Measurements from ENCODE around the gene CYB5R3. TPM values are rescaled to one million over a fixed set of nuclear protein-coding genes. Genes with fewer than 3 reads are reported as not detected.
A peak's percentile ranks its signal among the peaks of the same experiment; 100 is the strongest.

The CYB5R3 gene
- total and polyA plus RNA-seq, 2 experiments from 2014 or later = 378 to 907 TPM

DNA sequence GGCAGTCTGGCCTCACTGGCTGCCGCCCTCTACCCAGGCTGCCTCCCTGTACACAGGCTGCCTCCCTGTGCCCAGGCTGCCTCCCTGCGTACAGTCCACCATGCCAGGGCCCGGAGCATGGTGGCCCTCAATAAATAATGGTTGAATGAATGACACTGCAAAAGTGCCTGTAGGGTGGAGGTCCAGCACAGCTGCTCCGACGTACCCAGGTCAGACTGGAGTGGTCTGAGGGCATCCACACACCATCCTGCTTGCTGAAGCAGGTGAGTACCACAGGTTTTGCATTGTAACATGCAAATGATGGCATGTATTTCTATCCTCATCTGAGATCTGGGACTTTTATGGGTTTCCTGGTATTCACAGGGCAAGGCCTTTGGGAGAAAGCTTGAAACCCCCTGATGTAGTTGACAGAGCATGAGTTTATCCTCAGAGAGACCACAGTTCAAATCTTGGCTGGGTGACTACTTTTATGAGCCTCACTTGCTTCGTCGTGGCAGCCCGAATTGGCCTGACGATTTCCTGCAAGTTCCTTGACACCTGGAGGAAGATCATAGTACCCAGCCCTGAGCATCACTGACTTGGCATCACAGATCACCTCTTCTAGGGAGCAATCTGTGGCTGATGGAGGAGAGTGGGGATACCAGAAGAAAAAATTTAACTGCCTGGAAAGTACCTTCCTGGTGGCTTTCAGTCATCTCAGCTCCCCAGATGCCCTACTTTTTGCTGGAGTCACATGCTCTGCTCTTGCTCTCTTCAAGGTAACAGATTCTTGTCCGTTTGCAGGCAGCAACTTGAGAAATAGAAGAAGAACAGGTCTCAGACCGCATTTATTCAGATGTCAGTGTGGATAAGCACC is 16.0 kb upstream of the CYB5R3 start:
- Histone ChIP-seq H4K20me1 (ENCODE audit: insufficient read depth) (no peaks in the 10 kb centered on the region), H3K4me2 (ENCODE audit: unreplicated experiment) (no peak overlapping the region), H3K27ac (no peak overlapping the region), H3K9ac (no peak overlapping the region), H3K4me3 (no peak overlapping the region), H3K79me2 (ENCODE audit: insufficient read depth) (no peaks in the 10 kb centered on the region), H3F3A (ENCODE audit: insufficient read depth) (no peaks in the 10 kb centered on the region), H3K9me3 (ENCODE audit: low read depth) (no peaks in the 10 kb centered on the region), H3K36me3 (ENCODE audit: low read depth) (no peaks in the 10 kb centered on the region), H3K9me2 (ENCODE audit: insufficient read depth) (no peaks in the 10 kb centered on the region), H2AFZ (no peak overlapping the region), H3K27me3 (replicated peaks; ENCODE audit: insufficient read depth) (no peaks in the 10 kb centered on the region), H3K4me1 (ENCODE audit: insufficient read depth) (no peaks in the 10 kb centered on the region)
- no peak for TF ChIP-seq EZH2phosphoT487 (IDR thresholded peaks at IDR 0.05; ENCODE audit: insufficient read depth, low read depth)
- TF ChIP-seq EZH2 (IDR thresholded peaks at IDR 0.05; ENCODE audit: insufficient read depth, poor library complexity, severe bottlenecking) = no peak
- no peak for DNase-seq
- WGBS, 2 experiments (ENCODE audit: low coverage in 1 of 2, low lambda C conversion rate in 2 of 2, missing lambda C conversion rate in 2 of 2) = 80 to 84% methylated on average over 11 of the region's 11 CpGs
- in situ Hi-C loops (cut with MboI) = no loop called here

DNA sequence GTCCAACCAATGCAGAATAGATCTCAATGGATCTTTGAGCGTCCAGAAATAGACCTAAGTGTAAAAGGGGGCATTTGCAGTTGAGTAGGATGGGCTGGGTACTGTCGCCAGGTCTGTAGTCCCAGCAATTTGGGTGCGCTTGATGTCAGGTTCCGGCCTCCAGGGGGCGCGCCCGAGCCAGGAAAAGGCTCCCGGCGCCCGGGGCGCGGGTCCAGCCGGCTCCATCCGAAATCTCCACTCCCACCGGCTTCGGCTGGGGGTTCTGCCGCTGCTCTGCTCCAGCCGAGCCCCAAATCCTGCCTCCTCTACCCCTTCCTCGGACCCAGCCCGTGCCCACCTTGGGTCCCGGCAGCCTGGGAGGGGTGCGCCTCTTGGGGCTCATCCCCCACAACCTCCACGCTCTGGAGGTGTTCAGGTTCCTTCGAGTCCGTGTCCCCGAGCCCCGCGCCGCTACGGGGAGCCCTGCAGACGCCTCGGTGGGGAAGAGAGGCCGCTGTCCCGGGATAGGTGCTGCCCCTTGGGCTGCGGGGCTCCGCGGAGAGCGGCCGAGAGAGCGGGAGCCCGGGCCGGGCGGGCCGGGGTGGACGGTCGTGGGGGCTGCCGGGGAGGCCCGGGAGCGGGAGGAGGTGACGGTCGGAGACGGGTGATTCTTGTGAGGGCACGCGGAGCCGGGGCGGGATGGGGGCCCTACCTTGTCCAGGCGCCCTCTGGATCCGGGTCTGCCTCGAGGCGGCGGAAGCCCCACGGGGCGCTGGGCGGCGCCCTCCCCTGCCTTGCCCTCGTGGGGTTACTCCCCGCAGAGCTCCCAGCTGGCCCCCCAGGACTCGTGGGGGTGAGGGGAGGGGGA is 13.0 kb upstream of the CYB5R3 start:
- no peak for TF ChIP-seq EZH2 (IDR thresholded peaks at IDR 0.05; ENCODE audit: insufficient read depth, poor library complexity, severe bottlenecking)
- no peak for TF ChIP-seq EZH2phosphoT487 (IDR thresholded peaks at IDR 0.05; ENCODE audit: insufficient read depth, low read depth)
- H3K4me3 ChIP-seq = peak overlapping the region; percentile 72
- H3K4me2 ChIP-seq (ENCODE audit: unreplicated experiment) = peak overlapping the region; percentile 64
- DNase-seq = peak; percentile 86
- H4K20me1 ChIP-seq (ENCODE audit: insufficient read depth) = no peaks in the 10 kb centered on the region
- no peaks in the 10 kb centered on the region for H3K36me3 ChIP-seq (ENCODE audit: low read depth)
- in situ Hi-C loops (cut with MboI) = no loop called here
- no peaks in the 10 kb centered on the region for H3K9me3 ChIP-seq (ENCODE audit: low read depth)
- no peaks in the 10 kb centered on the region for H3K4me1 ChIP-seq (ENCODE audit: insufficient read depth)
- H3K79me2 ChIP-seq (ENCODE audit: insufficient read depth) = no peaks in the 10 kb centered on the region
- WGBS, 2 experiments (ENCODE audit: low coverage in 1 of 2, low lambda C conversion rate in 2 of 2, missing lambda C conversion rate in 2 of 2) = 13 to 14% methylated on average over 38 to 56 of the region's 68 CpGs
- no peaks in the 10 kb centered on the region for H3K9me2 ChIP-seq (ENCODE audit: insufficient read depth)
- H3K9ac ChIP-seq = peak overlapping the region; percentile 65
- H3K27ac ChIP-seq = no peak overlapping the region
- no peaks in the 10 kb centered on the region for H3K27me3 ChIP-seq (replicated peaks; ENCODE audit: insufficient read depth)
- H3F3A ChIP-seq (ENCODE audit: insufficient read depth) = no peaks in the 10 kb centered on the region
- H2AFZ ChIP-seq = peak overlapping the region; percentile 88

DNA sequence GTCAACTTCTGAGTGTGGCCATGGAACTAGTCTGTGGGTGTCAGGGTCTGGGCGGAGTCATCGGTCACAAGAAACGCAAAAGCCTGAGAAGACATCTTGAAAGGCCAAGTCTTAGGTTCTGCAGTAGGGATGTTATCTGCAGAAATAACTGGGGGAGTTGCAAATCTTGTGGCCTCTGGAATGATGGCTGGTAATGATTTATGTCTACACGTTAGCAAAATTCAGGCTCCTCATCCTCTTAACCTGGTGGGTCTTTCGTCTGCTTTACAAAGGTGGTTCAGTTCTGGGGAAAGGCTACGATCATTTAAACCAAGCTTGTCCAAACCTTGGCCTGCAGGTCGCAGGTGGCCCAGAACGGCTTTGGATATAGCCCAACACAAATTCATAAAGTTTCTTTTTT is 7.4 kb upstream of the CYB5R3 start:
- Histone ChIP-seq H3K9me2 (ENCODE audit: insufficient read depth) (no peaks in the 10 kb centered on the region), H3K9me3 (ENCODE audit: low read depth) (no peaks in the 10 kb centered on the region), H3K27me3 (replicated peaks; ENCODE audit: insufficient read depth) (no peaks in the 10 kb centered on the region), H3K36me3 (ENCODE audit: low read depth) (no peaks in the 10 kb centered on the region), H3K4me1 (ENCODE audit: insufficient read depth) (no peaks in the 10 kb centered on the region), H4K20me1 (ENCODE audit: insufficient read depth) (no peaks in the 10 kb centered on the region), H3K9ac (no peak overlapping the region), H3F3A (ENCODE audit: insufficient read depth) (no peaks in the 10 kb centered on the region), H2AFZ (no peak overlapping the region), H3K27ac (no peak overlapping the region), H3K4me3 (no peak overlapping the region), H3K79me2 (ENCODE audit: insufficient read depth) (no peaks in the 10 kb centered on the region), H3K4me2 (ENCODE audit: unreplicated experiment) (no peak overlapping the region)
- in situ Hi-C loops (cut with MboI) = no loop called here
- WGBS, 2 experiments (ENCODE audit: low coverage in 1 of 2, low lambda C conversion rate in 2 of 2, missing lambda C conversion rate in 2 of 2) = 91 to 93% methylated on average over 8 of the region's 8 CpGs
- no peak for DNase-seq
- TF ChIP-seq EZH2 (IDR thresholded peaks at IDR 0.05; ENCODE audit: insufficient read depth, poor library complexity, severe bottlenecking) (no peak), EZH2phosphoT487 (IDR thresholded peaks at IDR 0.05; ENCODE audit: insufficient read depth, low read depth) (no peak)

DNA sequence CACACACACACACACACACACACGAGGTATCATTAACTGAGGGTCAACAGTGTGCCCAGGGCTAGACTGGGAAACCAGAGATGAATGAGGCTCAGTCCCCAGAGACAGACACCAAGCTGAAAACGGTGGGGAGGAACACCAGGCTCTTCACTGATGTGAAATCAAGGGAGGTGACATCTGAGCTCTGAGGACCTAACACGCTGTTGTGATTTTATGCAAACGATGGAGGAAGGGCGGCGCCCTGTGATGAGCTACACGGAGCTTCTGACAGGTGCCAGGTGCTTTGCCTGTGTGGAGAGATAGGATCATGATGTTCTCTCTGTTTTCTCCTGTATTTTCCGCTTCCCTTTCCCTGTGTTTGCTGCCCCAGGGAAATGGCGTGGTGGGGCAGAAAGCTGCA is 6.5 kb upstream of the CYB5R3 start:
- H2AFZ ChIP-seq = no peak overlapping the region
- no peaks in the 10 kb centered on the region for H3K36me3 ChIP-seq (ENCODE audit: low read depth)
- no peak for TF ChIP-seq EZH2 (IDR thresholded peaks at IDR 0.05; ENCODE audit: insufficient read depth, poor library complexity, severe bottlenecking)
- no peak for TF ChIP-seq EZH2phosphoT487 (IDR thresholded peaks at IDR 0.05; ENCODE audit: insufficient read depth, low read depth)
- no peaks in the 10 kb centered on the region for H3K27me3 ChIP-seq (replicated peaks; ENCODE audit: insufficient read depth)
- H3K27ac ChIP-seq = no peak overlapping the region
- H4K20me1 ChIP-seq (ENCODE audit: insufficient read depth) = no peaks in the 10 kb centered on the region
- no peaks in the 10 kb centered on the region for H3K9me2 ChIP-seq (ENCODE audit: insufficient read depth)
- H3K79me2 ChIP-seq (ENCODE audit: insufficient read depth) = no peaks in the 10 kb centered on the region
- H3K4me3 ChIP-seq = no peak overlapping the region
- WGBS, 2 experiments (ENCODE audit: low coverage in 1 of 2, low lambda C conversion rate in 2 of 2, missing lambda C conversion rate in 2 of 2) = 72 to 83% methylated on average over 8 to 9 of the region's 9 CpGs
- no peak overlapping the region for H3K9ac ChIP-seq
- H3K4me1 ChIP-seq (ENCODE audit: insufficient read depth) = no peaks in the 10 kb centered on the region
- no peaks in the 10 kb centered on the region for H3F3A ChIP-seq (ENCODE audit: insufficient read depth)
- in situ Hi-C loops (cut with MboI) = no loop called here
- no peak overlapping the region for H3K4me2 ChIP-seq (ENCODE audit: unreplicated experiment)
- DNase-seq = no peak
- H3K9me3 ChIP-seq (ENCODE audit: low read depth) = no peaks in the 10 kb centered on the region
